ENCODE data around the gene SLC7A8. TPM values are rescaled to one million over a fixed set of nuclear protein-coding genes. Genes with fewer than 3 reads are reported as not detected.

Gene SLC7A8
- total RNA-seq, 1 experiment from 2014 or later = 77.9 TPM

DNA sequence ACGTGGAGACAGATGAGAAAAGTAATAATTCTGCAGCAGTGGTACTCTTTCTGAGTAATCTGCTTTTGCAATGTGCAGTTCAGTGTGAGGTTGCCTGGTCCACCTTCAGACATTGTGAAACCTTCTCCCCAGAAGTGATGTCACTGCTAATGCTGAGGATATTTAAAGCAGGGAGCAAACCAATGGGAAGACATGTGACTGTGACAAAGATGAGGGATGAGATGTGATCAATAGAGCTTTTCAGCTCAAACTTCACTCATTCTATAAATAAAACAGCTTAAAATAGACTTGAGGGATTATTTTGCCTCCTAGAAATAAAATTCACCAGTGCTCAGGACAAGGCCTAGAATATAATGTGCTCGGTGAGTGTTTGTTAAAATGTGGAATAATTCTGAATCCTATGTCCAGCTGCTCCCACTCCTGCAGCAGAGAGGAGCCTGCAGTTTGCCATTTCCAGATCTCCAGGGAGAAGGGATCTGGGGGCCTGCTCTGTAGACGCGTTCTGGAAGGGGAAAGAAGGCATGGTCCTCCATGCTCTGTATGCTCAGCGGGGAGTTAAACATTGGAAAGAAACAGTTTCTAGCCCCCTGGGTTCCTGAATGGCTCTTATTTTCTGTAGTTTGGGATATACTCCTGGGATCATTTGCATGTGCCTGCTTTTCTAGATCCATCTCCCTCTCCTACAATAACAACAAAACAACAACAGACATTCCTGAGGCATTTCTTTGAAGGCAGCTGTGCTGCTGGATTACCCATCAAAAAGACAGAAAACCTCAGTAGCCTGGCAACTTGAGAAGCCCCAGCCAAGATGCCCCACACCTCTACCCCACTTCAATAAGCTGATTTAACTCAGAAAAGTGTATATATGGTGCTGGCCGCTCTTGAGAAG lies 8.9 kb downstream of the SLC7A8 start:
- H2BK15ac ChIP-seq (ENCODE audit: low read depth, low read length) = no peak overlapping the region
- Mint-ChIP-seq H3K27ac (peak overlapping the region; percentile 54 to 97 (median 94)), H3K36me3 (ENCODE audit: insufficient read depth in 1 of 3, low read depth in 3 of 3) (peaks cover 7 to 26% (median 14%) of the 10 kb centered on the region in 3 experiments; a peak in 6 of 7 replicates)

More for the DNA sequence above, 8.9 kb downstream of the SLC7A8 start:
- H4K5ac ChIP-seq (ENCODE audit: insufficient read length, low read depth, low read length) = no peak overlapping the region
- H2AK5ac ChIP-seq (ENCODE audit: insufficient read length, low read length) = no peak overlapping the region
- DNase-seq = no peak
- H4K8ac ChIP-seq (replicated peaks; ENCODE audit: insufficient read length, low read depth, low read length) = no peak overlapping the region
- no peak overlapping the region for H2BK20ac ChIP-seq (ENCODE audit: low read depth, low read length, poor library complexity, severe bottlenecking)
- no peaks in the 10 kb centered on the region for H3K27me3 Mint-ChIP-seq (ENCODE audit: low read depth)
- peaks cover 5% of the 10 kb centered on the region for H3K79me1 ChIP-seq (ENCODE audit: insufficient read depth, low read depth, low read length, poor library complexity, severe bottlenecking)
- peak overlapping the region in 1 of 2 experiments; percentile 52; a peak in 2 of 5 replicates for H3K4me3 Mint-ChIP-seq
- H2AFZ ChIP-seq (ENCODE audit: low read length) = no peak overlapping the region
- no peaks in the 10 kb centered on the region for H4K20me1 ChIP-seq (ENCODE audit: control insufficient read depth, insufficient read depth, insufficient read length)
- no peak overlapping the region for H3K4ac ChIP-seq (ENCODE audit: low read depth, low read length)
- no peak overlapping the region for H3K56ac ChIP-seq (ENCODE audit: insufficient read length, low read depth, low read length)
- peaks cover 7% of the 10 kb centered on the region; the same call in 1 of the 2 replicates for H3K4me1 ChIP-seq (ENCODE audit: insufficient read depth, low read length)
- H3K9me3 ChIP-seq (ENCODE audit: control insufficient read depth, low read depth, low read length) = no peaks in the 10 kb centered on the region
- H2BK5ac ChIP-seq (ENCODE audit: insufficient read length, low read length) = no peak overlapping the region
- WGBS (ENCODE audit: extremely low coverage, insufficient read length, low lambda C conversion rate) = no CpG with 5 or more reads among the region's 6 CpGs
- H3K27me3 ChIP-seq (ENCODE audit: insufficient read depth, low read length) = no peaks in the 10 kb centered on the region
- no peak overlapping the region for H3K4me2 ChIP-seq (ENCODE audit: insufficient read depth, insufficient read length, low read length)
- H3K27ac ChIP-seq (ENCODE audit: insufficient read length, low read depth, low read length) = peak overlapping the region; percentile 36
- TF ChIP-seq CTCF (conservative IDR thresholded peaks at IDR 0.05) = no peak
- H3T11ph ChIP-seq (ENCODE audit: low read length) = no peak overlapping the region
- H3K79me2 ChIP-seq (ENCODE audit: insufficient read depth, low read length) = peaks cover 11% of the 10 kb centered on the region; the same call in 1 of the 2 replicates
- no peak overlapping the region for H4K91ac ChIP-seq (ENCODE audit: insufficient read length, low read depth, low read length)
- H3K18ac ChIP-seq (ENCODE audit: insufficient read length, low read depth, low read length) = no peak overlapping the region
- no peak overlapping the region for H3K23ac ChIP-seq (ENCODE audit: insufficient read length, low read depth, low read length)
- H3K9me3 Mint-ChIP-seq = no peaks in the 10 kb centered on the region
- H3K4me1 Mint-ChIP-seq = peaks cover 40 to 53% of the 10 kb centered on the region in 2 experiments
- no peak overlapping the region for H2BK120ac ChIP-seq (ENCODE audit: low read depth, low read length, poor library complexity, severe bottlenecking)
- no peaks in the 10 kb centered on the region for H3K23me2 ChIP-seq (ENCODE audit: insufficient read length, low read depth, low read length, poor library complexity, severe bottlenecking)
- no peak overlapping the region for H3K9ac ChIP-seq (ENCODE audit: extremely low read depth, insufficient read length, low read length)
- no peak overlapping the region for H3K14ac ChIP-seq (ENCODE audit: insufficient read depth, low read length)
- H2BK12ac ChIP-seq (ENCODE audit: insufficient read length, low read depth, low read length) = no peak overlapping the region

Data from H9 (cell line).